Endothelial cell of umbilical vein (primary cell): ENCODE results near the gene LACTB.
A peak's percentile ranks its signal among the peaks of the same experiment; 100 is the strongest.

ENCODE experiments used
- POLR2AphosphoS5 ChIP-seq: IDR thresholded peaks from 2 replicates; pipeline ENCODE4 v1.6.1; 2012; ENCODE audit warnings: low read depth, mild to moderate bottlenecking, control low read depth, low read length, moderate library complexity; ENCODE audit not compliant: insufficient read depth
- TF ChIP-seq, protein P1 (sequence below), 2 donors: IDR thresholded peaks; 1 replicate in 1 of 2; 2 replicates in 1 of 2; pipeline ENCODE4 v1.5.1; 2011; ENCODE audit warnings: low read length in 2 of 2, mild to moderate bottlenecking in 2 of 2, moderate library complexity in 2 of 2, control low read depth in 1 of 2, inconsistent platforms in 1 of 2, low read depth in 1 of 2; ENCODE audit not compliant: insufficient read depth in 1 of 2; ENCODE audit errors: extremely low read depth in 1 of 2

DNA sequence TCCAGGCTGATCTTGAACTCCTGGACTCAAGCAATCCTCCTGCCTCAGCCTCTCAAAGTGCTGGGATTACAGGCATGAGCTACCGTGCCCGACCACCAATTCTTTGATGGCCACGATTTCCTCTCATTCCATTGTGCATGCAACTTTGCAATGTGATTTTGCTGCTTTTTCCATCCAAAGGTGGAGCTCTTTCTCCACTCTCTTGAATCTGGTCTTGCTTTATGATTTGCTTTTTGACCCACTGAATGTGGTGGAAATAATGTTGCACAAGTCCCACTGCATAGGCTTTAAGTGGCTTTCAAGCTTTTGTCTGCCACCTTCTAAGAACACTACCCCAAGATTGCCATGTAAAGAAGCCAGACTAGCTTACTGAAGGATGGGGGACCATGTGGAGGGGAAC, 25.0 kb downstream of the LACTB start:
- TF ChIP-seq, protein P1, sequence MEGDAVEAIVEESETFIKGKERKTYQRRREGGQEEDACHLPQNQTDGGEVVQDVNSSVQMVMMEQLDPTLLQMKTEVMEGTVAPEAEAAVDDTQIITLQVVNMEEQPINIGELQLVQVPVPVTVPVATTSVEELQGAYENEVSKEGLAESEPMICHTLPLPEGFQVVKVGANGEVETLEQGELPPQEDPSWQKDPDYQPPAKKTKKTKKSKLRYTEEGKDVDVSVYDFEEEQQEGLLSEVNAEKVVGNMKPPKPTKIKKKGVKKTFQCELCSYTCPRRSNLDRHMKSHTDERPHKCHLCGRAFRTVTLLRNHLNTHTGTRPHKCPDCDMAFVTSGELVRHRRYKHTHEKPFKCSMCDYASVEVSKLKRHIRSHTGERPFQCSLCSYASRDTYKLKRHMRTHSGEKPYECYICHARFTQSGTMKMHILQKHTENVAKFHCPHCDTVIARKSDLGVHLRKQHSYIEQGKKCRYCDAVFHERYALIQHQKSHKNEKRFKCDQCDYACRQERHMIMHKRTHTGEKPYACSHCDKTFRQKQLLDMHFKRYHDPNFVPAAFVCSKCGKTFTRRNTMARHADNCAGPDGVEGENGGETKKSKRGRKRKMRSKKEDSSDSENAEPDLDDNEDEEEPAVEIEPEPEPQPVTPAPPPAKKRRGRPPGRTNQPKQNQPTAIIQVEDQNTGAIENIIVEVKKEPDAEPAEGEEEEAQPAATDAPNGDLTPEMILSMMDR (IDR thresholded peaks at IDR 0.05; ENCODE audit: extremely low read depth in 1 of 2, insufficient read depth in 1 of 2, low read depth in 1 of 2, low read length in 2 of 2): peak in 1 of 2 donors; percentile 1
- no peak for TF ChIP-seq POLR2AphosphoS5
